T-cell (primary cell): ENCODE measurements around the gene POFUT1. TPM values are rescaled to one million over a fixed set of nuclear protein-coding genes. Genes with fewer than 3 reads are reported as not detected.
"Not testable (repeated sequence)": the region's sequence is repeated elsewhere in the genome, so short reads cannot be mapped to it uniquely, and the experiment has no call there.

ENCODE experiments used
- ATAC-seq, 4 experiments: fragments of 200-7000 bp in 3 of 4; fragments of 150-1000 bp in 1 of 4; cut with Tn5 transposase; replicated peaks in 1 of 4; 1 replicate in 3 of 4; 2 replicates in 1 of 4; pipeline ENCODE4 v1.10.0; 2021; ENCODE audit warnings: moderate library complexity in 3 of 4, mild to moderate bottlenecking in 2 of 4, moderate number of reproducible peaks in 1 of 4
- CTCF ChIA-PET, 2 donors: fragments of 300-600 bp; sonication (Branson Sonifier 250); formaldehyde crosslinking; loops; one replicate each; lab custom pipeline; 2022; ENCODE audit warnings: antibody characterized with exemption in 2 of 2; lab: Charles Lee
- POLR2A ChIA-PET, 2 donors: fragments of 300-600 bp; sonication (Branson Sonifier 250); formaldehyde crosslinking; loops; one replicate each; lab custom pipeline; 2022; ENCODE audit warnings: antibody characterized with exemption in 2 of 2; lab: Charles Lee
- DNase-seq, 35 experiments: peaks; one replicate each; pipeline versions ENCODE4 v3.0.0 to v3.0.0-alpha.2; 2013 to 2023
- H3K27ac ChIP-seq: one replicate; pipeline ENCODE4 v1.5.1; 2013; ENCODE audit warnings: low read length
- H3K27me3 ChIP-seq, 2 experiments: replicated peaks in 1 of 2; 1 replicate in 1 of 2; 2 replicates in 1 of 2; pipeline versions ENCODE4 v1.6.1 to v1.7.0; 2013; ENCODE audit warnings: low read length in 1 of 2, mixed read lengths in 1 of 2; ENCODE audit not compliant: control insufficient read depth in 2 of 2, insufficient read depth in 2 of 2; ENCODE audit errors: extremely low read depth in 1 of 2
- H3K36me3 ChIP-seq, 2 donors: 1 replicate in 1 of 2; 2 replicates in 1 of 2; pipeline versions ENCODE4 v1.6.1 to v1.7.0; 2013; ENCODE audit warnings: low read length in 1 of 2; ENCODE audit not compliant: control insufficient read depth in 2 of 2, insufficient read depth in 1 of 2; ENCODE audit errors: extremely low read depth in 1 of 2
- H3K4me1 ChIP-seq, 2 experiments: 1 replicate in 1 of 2; 2 replicates in 1 of 2; pipeline versions ENCODE4 v1.6.1 to v1.7.0; 2013; ENCODE audit warnings: low read length in 2 of 2, mixed read lengths in 1 of 2; ENCODE audit not compliant: insufficient read depth in 2 of 2, control insufficient read depth in 1 of 2; ENCODE audit errors: extremely low read depth in 1 of 2
- H3K4me3 ChIP-seq, 2 donors: 1 replicate in 1 of 2; 2 replicates in 1 of 2; pipeline versions ENCODE4 v1.5.1 to v1.7.0; 2013; ENCODE audit warnings: mild to moderate bottlenecking in 2 of 2, low read length in 1 of 2, moderate library complexity in 1 of 2; ENCODE audit not compliant: control insufficient read depth in 1 of 2; ENCODE audit errors: extremely low read depth in 1 of 2
- H3K9me3 ChIP-seq: 2 replicates; pipeline ENCODE4 v1.7.0; 2013
- H3K27ac Mint-ChIP-seq, 2 donors: one replicate each; pipeline ENCODE4 v1.8.0; 2020 to 2021; ENCODE audit warnings: mild to moderate bottlenecking in 2 of 2, mixed read lengths in 2 of 2
- H3K27me3 Mint-ChIP-seq, 2 donors: one replicate each; pipeline ENCODE4 v1.8.0; 2021 to 2022; ENCODE audit warnings: mixed read lengths in 2 of 2
- H3K36me3 Mint-ChIP-seq: one replicate; pipeline ENCODE4 v1.8.0; 2021; ENCODE audit warnings: mixed read lengths
- H3K4me1 Mint-ChIP-seq, 3 donors: one replicate each; pipeline ENCODE4 v1.8.0; 2020 to 2022; ENCODE audit warnings: mixed read lengths in 3 of 3, mild to moderate bottlenecking in 1 of 3
- H3K4me3 Mint-ChIP-seq, 3 donors: one replicate each; pipeline ENCODE4 v1.8.0; 2020 to 2022; ENCODE audit warnings: mild to moderate bottlenecking in 3 of 3, mixed read lengths in 3 of 3, moderate library complexity in 3 of 3
- H3K9me3 Mint-ChIP-seq, 3 donors: one replicate each; pipeline ENCODE4 v1.8.0; 2020 to 2022; ENCODE audit warnings: mixed read lengths in 3 of 3
- WGBS: methylation state at CpG from one replicate; pipeline ENCODE4 v1.1.5; 2013; ENCODE audit warnings: missing lambda C conversion rate; ENCODE audit not compliant: insufficient coverage; 5-methylcytosine and 5-hydroxymethylcytosine counted together
- total RNA-seq, 35 experiments: library from RNA in 6 of 35; stranded (reverse) in 6 of 35; fragments of 120-200 nt in 1 of 35; gene quantifications; one replicate each; pipeline versions ENCODE4 v1.2.1 to v1.2.4 and lab custom pipeline; 2013 to 2026

POFUT1 gene
- total RNA-seq, 5 donors from 2014 or later (not counting 1 experiment from before 2014, with no cell fraction given): 13.2 to 20.6 (median 17.7) TPM

DNA sequence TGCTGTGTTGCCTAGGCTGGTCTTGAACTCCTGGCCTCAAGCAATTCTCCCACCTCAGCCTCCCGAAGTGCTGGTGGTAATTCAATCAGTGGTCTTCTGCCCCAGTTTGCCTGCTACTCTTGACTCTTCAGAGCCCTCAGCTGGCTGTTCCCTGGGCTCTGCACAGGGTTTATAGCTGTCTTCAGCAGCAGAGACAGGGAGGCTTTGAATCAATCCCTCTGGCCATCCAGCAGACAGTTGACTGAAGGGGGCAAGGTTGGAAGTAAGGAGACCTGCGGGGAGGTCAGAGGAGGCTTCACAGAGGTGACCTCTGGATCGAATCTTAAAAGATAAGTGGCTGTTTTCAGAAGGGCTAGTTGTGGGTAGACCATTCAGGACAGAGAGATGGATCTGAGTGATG lies 43.8 kb downstream of the POFUT1 start:
- Mint-ChIP-seq H3K27ac (no peak overlapping the region), H3K9me3 (no peaks in the 10 kb centered on the region), H3K4me3 (peak overlapping the region in 1 of 3 donors; percentile 33), H3K27me3 (no peaks in the 10 kb centered on the region), H3K4me1 (peaks cover 26 to 29% (median 28%) of the 10 kb centered on the region in 3 donors), H3K36me3 (no peaks in the 10 kb centered on the region)
- ChIA-PET CTCF (no interaction called here), POLR2A (no interaction called here)
- Histone ChIP-seq H3K36me3 (no peaks in the 10 kb centered on the region), H3K9me3 (no peaks in the 10 kb centered on the region), H3K4me3 (no peak overlapping the region), H3K27me3 (no peaks in the 10 kb centered on the region), H3K4me1 (peaks cover 5 to 20% of the 10 kb centered on the region in 2 experiments), H3K27ac (no peak overlapping the region)
- 85% methylated on average over 3 of the region's 3 CpGs for WGBS
- DNase-seq (no peak), ATAC-seq (no peak)

DNA sequence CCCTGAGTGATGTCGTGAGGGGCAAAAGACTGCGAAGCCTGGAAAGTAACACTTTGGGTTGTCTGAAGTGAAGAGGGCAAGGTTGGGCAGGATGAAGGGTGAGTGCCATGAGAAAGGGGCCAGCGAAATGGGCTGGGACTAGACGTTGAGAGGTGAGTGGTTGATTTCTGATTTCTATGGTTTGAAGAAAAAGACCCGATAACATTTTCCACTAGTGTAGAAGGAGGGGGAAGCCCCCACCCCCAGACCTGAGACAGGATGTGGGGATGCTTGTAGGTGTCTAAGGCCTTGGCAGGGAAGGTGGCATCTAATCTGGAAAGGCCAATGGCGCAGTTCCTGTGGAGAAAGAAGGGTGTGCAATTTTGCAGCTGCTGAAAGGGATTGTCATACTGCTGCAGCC lies 44.5 kb downstream of the POFUT1 start:
- ChIA-PET POLR2A (interaction anchor here in 1 of 2 donors (0.6 kb wide), 1 partner anchor 27 kb away, joined by 3 read pairs; no protein-coding TSS in a partner anchor), CTCF (no interaction called here)
- peak; percentile 37 to 53 (median 46) for ATAC-seq
- Histone ChIP-seq H3K36me3 (no peaks in the 10 kb centered on the region), H3K4me3 (no peak overlapping the region), H3K27me3 (no peaks in the 10 kb centered on the region), H3K9me3 (no peaks in the 10 kb centered on the region), H3K27ac (no peak overlapping the region), H3K4me1 (peaks cover 5 to 20% of the 10 kb centered on the region in 2 experiments)
- Mint-ChIP-seq H3K36me3 (no peaks in the 10 kb centered on the region), H3K4me1 (peaks cover 26 to 34% (median 28%) of the 10 kb centered on the region in 3 donors), H3K27me3 (no peaks in the 10 kb centered on the region), H3K4me3 (peak overlapping the region in 1 of 3 donors; percentile 33), H3K9me3 (no peaks in the 10 kb centered on the region), H3K27ac (peak overlapping the region; percentile 69 to 72)
- WGBS: 34% methylated on average over 5 of the region's 6 CpGs
- DNase-seq: peak in 32 of 35 experiments; percentile 7 to 49 (median 28)

DNA sequence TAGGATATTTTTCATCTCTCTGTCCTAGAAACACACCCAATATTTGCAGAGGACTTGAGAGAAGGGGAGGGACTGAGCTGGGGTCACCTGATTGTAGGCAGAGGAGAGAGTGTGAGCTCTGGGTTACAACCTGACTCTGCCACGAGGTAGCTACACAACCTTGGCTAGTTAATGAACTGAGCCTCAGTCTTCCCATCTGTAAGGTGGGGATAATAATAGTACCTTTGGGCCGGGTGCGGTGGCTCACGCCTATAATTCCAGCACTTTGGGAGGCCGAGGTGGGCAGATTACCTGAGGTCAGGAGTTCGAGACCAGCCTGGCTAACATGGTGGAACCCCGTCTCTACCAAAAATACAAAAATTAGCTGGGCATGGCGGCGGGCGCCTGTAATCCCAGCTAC lies 53.3 kb downstream of the POFUT1 start:
- H3K4me1 Mint-ChIP-seq, DNase-seq, ATAC-seq, H3K27me3 Mint-ChIP-seq, H3K27me3 ChIP-seq, H3K27ac Mint-ChIP-seq, H3K4me3 Mint-ChIP-seq, H3K9me3 ChIP-seq, H3K4me1 ChIP-seq, H3K27ac ChIP-seq, POLR2A ChIA-PET, H3K9me3 Mint-ChIP-seq, CTCF ChIA-PET, H3K4me3 ChIP-seq, H3K36me3 Mint-ChIP-seq, H3K36me3 ChIP-seq: not testable (repeated sequence)
- 92% methylated on average over 4 of the region's 10 CpGs for WGBS

DNA sequence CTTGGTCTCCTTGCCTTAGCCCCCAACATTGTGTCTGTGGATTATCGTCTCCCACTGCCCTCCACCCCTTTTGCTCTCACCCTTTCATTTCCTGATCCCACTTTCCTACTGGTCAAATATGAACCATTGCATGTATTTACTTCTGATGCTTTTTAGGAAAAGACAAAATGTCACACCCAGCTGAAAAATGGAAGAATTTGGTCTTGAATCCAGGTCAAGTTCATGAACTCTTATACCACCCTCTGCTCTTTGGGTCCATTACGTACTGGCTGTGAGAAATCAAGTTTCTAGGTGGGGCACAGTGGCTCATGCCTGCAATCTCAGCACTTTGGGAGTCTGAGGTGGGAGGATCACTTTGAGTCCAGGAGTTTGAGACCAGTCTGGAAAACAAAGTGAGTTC lies 54.0 kb downstream of the POFUT1 start:
- ChIA-PET POLR2A (no interaction called here), CTCF (interaction anchor here in 1 of 2 donors (0.7 kb wide), 1 partner anchor 93 kb away, joined by 4 read pairs; no protein-coding TSS in a partner anchor)
- Histone ChIP-seq H3K27ac (no peak overlapping the region), H3K4me1 (no peaks in the 10 kb centered on the region), H3K4me3 (no peak overlapping the region), H3K9me3 (no peaks in the 10 kb centered on the region), H3K36me3 (no peaks in the 10 kb centered on the region), H3K27me3 (no peaks in the 10 kb centered on the region)
- DNase-seq (no peak), ATAC-seq (no peak)
- Mint-ChIP-seq H3K27ac (no peak overlapping the region), H3K4me1 (peaks cover 0 to 3% (median 0%) of the 10 kb centered on the region in 3 donors), H3K9me3 (no peaks in the 10 kb centered on the region), H3K4me3 (no peak overlapping the region), H3K36me3 (no peaks in the 10 kb centered on the region), H3K27me3 (no peaks in the 10 kb centered on the region)
- 71% methylated on average over 1 of the region's 2 CpGs for WGBS

DNA sequence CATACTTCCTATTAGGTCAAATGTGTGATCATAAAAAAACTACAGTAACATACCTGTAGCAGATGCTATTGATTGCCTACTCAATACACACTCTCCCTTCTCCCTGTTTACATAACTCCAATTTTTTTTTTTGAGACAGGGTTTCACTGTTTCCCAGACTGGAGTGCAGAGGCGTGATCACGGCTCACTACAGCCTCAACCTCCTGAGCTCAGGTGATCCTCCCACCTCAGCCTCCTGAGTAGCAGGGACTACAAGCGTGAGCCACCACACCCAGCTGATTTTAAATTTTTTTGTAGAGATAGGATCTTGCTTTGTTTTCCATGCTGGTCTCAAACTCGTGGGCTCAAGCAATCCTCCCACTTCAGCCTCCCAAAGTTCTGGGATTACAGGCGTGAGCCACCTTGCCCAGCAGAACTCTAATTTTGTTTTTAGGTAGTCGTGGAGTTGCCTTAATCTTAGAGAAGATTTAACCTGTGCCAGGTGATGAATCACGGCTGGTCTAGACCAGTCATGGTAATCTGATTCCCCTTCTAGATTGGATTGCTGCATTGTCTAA lies 55.8 kb downstream of the POFUT1 start:
- no peaks in the 10 kb centered on the region for H3K27me3 Mint-ChIP-seq
- no peaks in the 10 kb centered on the region for H3K9me3 ChIP-seq
- no CpG with 5 or more reads among the region's 7 CpGs for WGBS
- no peak overlapping the region for H3K27ac ChIP-seq
- ATAC-seq: no peak
- DNase-seq: no peak
- H3K36me3 ChIP-seq: no peaks in the 10 kb centered on the region
- no peaks in the 10 kb centered on the region for H3K36me3 Mint-ChIP-seq
- H3K27me3 ChIP-seq: no peaks in the 10 kb centered on the region
- no peaks in the 10 kb centered on the region for H3K4me1 ChIP-seq
- no peak overlapping the region for H3K4me3 Mint-ChIP-seq
- no peaks in the 10 kb centered on the region for H3K9me3 Mint-ChIP-seq
- no peak overlapping the region for H3K27ac Mint-ChIP-seq
- no peaks in the 10 kb centered on the region for H3K4me1 Mint-ChIP-seq
- ChIA-PET POLR2A (no interaction called here), CTCF (no interaction called here)
- no peak overlapping the region for H3K4me3 ChIP-seq

DNA sequence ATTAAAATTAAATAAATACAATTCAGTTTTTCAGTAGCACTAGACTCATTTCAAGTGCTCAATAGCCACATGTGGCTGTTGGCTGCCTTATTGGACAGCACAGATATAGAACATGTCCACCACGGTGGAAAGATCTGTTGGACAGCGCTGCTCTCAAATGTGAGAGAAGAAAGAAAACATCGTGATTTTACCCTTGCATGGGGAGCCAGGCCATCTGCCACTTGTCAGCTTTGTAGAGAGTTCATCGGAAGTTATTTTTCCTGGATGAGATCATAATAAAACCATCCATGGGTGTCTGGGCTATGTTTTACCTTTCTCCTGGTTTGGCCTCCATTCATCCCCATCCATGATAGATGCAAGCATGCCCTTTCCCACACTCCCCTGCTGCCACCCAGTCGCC lies 63.9 kb downstream of the POFUT1 start:
- ChIA-PET CTCF (no interaction called here), POLR2A (interaction anchor here in 1 of 2 donors (0.5 kb wide), 1 partner anchor 641 kb away, joined by 5 read pairs; no protein-coding TSS in a partner anchor)
- Histone ChIP-seq H3K27me3 (peaks cover 0 to 3% of the 10 kb centered on the region in 2 experiments), H3K36me3 (no peaks in the 10 kb centered on the region), H3K9me3 (no peaks in the 10 kb centered on the region), H3K4me1 (peaks cover 2 to 4% of the 10 kb centered on the region in 2 experiments), H3K27ac (no peak overlapping the region), H3K4me3 (no peak overlapping the region)
- Mint-ChIP-seq H3K27me3 (no peaks in the 10 kb centered on the region), H3K9me3 (no peaks in the 10 kb centered on the region), H3K4me1 (peaks cover 9 to 12% (median 12%) of the 10 kb centered on the region in 3 donors), H3K4me3 (no peak overlapping the region), H3K36me3 (no peaks in the 10 kb centered on the region), H3K27ac (no peak overlapping the region)
- no peak for ATAC-seq
- WGBS: 100% methylated on average over 3 of the region's 5 CpGs
- no peak for DNase-seq
